Karpas-422 (cell line): ENCODE data around the gene ACIN1. TPM values are rescaled to one million over a fixed set of nuclear protein-coding genes. Genes with fewer than 3 reads are reported as not detected.

Experiments
- DNase-seq: peaks from one replicate; pipeline ENCODE4 v3.0.0-alpha.2; 2015
- H2AFZ ChIP-seq: fragments of 200-600 bp; sonication (generic); 2 replicates; pipeline ENCODE4 v1.6.1; 2014; ENCODE audit warnings: antibody characterized with exemption, low read length, mixed read lengths
- H3K27ac ChIP-seq: fragments of 200-600 bp; sonication (generic); 2 replicates; pipeline ENCODE4 v1.5.1; 2014; ENCODE audit warnings: mild to moderate bottlenecking, low read length, moderate library complexity
- H3K27me3 ChIP-seq: fragments of 200-600 bp; sonication (generic); 2 replicates; pipeline ENCODE4 v1.6.1; 2014; ENCODE audit warnings: low read length, mixed read lengths
- H3K36me3 ChIP-seq: fragments of 200-600 bp; sonication (generic); 2 replicates; pipeline ENCODE4 v1.6.1; 2014; ENCODE audit warnings: low read length, mixed read lengths; ENCODE audit not compliant: insufficient read depth
- H3K4me1 ChIP-seq: fragments of 200-600 bp; sonication (generic); 2 replicates; pipeline ENCODE4 v1.6.1; 2014; ENCODE audit warnings: mild to moderate bottlenecking, low read length, mixed read lengths
- H3K4me2 ChIP-seq: fragments of 200-600 bp; sonication (generic); 2 replicates; pipeline ENCODE4 v1.6.1; 2014; ENCODE audit warnings: low read length, low read depth, mild to moderate bottlenecking; ENCODE audit not compliant: poor library complexity, severe bottlenecking
- H3K4me3 ChIP-seq: fragments of 200-600 bp; sonication (generic); 2 replicates; pipeline ENCODE4 v1.5.1; 2014; ENCODE audit warnings: mild to moderate bottlenecking, antibody characterized with exemption, low read length, mixed read lengths
- H3K79me2 ChIP-seq: fragments of 200-600 bp; sonication (generic); 2 replicates; pipeline ENCODE4 v1.6.1; 2014; ENCODE audit warnings: mild to moderate bottlenecking, low read length, mixed read lengths
- H3K9ac ChIP-seq: fragments of 200-600 bp; sonication (generic); 2 replicates; pipeline ENCODE4 v1.6.0; 2014; ENCODE audit warnings: low read length
- H3K9me2 ChIP-seq: fragments of 200-600 bp; sonication (generic), shearing (Covaris generic); replicated peaks from 2 replicates; pipeline ENCODE4 v1.6.0; 2014; ENCODE audit warnings: mild to moderate bottlenecking, low read length, moderate library complexity; ENCODE audit not compliant: insufficient read depth
- H3K9me3 ChIP-seq: fragments of 300-700, 200-600 bp; sonication (generic); 2 replicates; pipeline ENCODE4 v1.6.1; 2014; ENCODE audit warnings: low read length, mixed read lengths
- H4K20me1 ChIP-seq: fragments of 200-600 bp; sonication (generic); 2 replicates; pipeline ENCODE4 v1.6.1; 2014; ENCODE audit warnings: mild to moderate bottlenecking, antibody characterized with exemption, low read length, low read depth; ENCODE audit not compliant: insufficient read depth
- total RNA-seq: library from RNA; depleted of rRNA; stranded (reverse); fragments of >200 nt; shearing (Covaris generic); gene quantifications from 2 replicates; pipeline ENCODE4 v1.2.3, GENCODE V29; 2014; ENCODE audit warnings: low replicate concordance

Gene ACIN1
- total RNA-seq, 1 experiment from 2014 or later: 125 TPM

DNA sequence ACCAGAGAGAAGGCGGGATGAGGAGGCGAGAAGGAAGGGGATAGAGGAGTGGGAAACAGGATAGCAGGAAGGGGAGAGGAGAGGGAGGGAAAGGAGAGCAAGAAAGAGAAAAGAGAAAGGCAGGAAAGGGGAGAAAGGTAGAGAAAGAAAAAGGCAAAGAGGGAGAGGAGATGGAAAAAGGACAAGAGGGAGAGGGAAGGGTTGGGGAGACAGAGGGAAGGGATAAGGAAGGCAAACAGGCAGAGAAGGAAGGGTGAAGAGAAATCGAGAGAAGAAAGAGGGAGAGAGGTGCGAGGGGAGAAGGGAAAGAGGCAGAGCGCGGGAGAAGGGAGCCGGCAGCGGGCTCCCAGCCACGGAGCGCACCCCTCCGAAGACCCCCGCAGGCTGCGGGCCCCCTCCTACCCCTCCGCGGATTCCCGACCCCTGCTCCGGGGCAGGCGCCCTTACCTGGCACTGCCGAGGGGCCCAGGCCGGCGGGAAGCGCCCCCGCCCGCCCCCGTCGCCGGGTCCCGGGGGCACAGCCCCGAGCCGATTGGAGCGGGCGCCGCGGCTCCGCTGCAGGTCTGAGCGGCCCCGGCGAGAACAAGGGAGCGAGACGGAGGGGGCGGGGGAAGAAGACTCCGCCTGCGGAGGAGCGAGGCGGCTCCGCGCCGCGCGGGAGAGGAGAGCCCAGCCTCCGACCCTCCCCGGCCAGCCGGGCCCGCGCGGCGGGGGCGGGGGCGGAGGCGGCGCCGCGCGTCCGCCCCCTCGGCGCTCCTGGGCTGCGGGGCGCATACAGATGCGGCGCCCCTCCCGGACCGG is 37.8 kb downstream of the ACIN1 start, which contains the start of gene CDH24:
Gene CDH24, minus strand, starts transcription at position 565 of the 801 bp plus-strand sequence. CDS start 1,787 bp downstream, outside the sequence.
- H3K4me1 ChIP-seq: peaks cover 19% of the 10 kb centered on the region
- peaks cover 12% of the 10 kb centered on the region for H3K36me3 ChIP-seq
- peak; percentile 90 for DNase-seq
- H3K9me2 ChIP-seq: no peaks in the 10 kb centered on the region
- no peaks in the 10 kb centered on the region for H3K79me2 ChIP-seq
- H3K9ac ChIP-seq: peak within 1 kb of the TSS; percentile 70
- no peak within 1 kb of the TSS for H3K27ac ChIP-seq
- peak within 1 kb of the TSS; percentile 71 for H3K4me3 ChIP-seq
- H2AFZ ChIP-seq: no peak within 1 kb of the TSS
- peaks cover 9% of the 10 kb centered on the region for H4K20me1 ChIP-seq
- H3K27me3 ChIP-seq: no peaks in the 10 kb centered on the region
- H3K4me2 ChIP-seq: peak within 1 kb of the TSS; percentile 94
- no peaks in the 10 kb centered on the region for H3K9me3 ChIP-seq

DNA sequence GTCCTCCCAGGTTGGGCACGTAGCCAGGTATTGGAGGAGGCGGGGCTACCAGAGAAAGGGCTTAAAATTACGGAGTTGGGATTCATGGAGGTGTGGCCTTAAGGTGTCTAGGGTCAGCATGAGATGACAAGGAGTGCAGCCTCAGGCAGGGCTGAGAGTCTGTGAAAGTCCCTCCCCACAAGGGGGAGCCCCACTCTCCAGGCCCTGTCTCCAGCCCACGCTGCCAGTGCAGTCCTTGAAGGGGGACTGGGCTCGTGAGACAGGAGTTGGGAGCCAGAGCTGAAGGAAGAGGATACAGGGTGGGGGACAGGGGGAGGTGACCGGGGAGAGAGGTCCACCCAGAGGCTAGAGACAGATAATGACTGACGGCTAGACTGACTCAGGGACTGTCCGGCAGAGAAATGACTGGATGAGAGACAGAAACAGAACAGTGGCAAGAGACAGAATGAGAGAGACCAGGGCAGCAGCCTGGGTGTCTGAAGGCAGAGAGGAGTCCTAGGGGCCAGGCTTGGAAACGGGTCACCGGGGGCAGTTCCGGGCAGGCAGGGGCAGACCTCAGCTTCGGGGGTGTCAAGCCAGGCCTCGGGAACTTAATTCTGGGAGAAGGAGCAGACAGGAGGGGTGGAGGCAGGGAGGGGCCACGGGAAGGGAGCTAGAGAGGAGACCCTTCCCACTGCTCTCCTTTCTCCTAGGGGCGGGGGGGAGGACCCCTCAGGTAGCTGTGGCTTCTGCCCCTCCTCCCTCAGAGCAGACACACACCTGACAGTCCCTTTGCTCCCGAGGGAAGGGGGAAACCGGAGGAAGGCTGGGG is 38.6 kb downstream of the ACIN1 start:
- no peak overlapping the region for H3K27ac ChIP-seq
- H3K79me2 ChIP-seq: no peaks in the 10 kb centered on the region
- H4K20me1 ChIP-seq: peaks cover 9% of the 10 kb centered on the region
- peak overlapping the region; percentile 45; the same call in 1 of the 2 replicates for H3K9ac ChIP-seq
- no peak overlapping the region for H2AFZ ChIP-seq
- H3K9me2 ChIP-seq: no peaks in the 10 kb centered on the region
- H3K9me3 ChIP-seq: no peaks in the 10 kb centered on the region
- peaks cover 19% of the 10 kb centered on the region for H3K4me1 ChIP-seq
- H3K4me2 ChIP-seq: peak overlapping the region; percentile 94
- H3K36me3 ChIP-seq: peaks cover 9% of the 10 kb centered on the region
- H3K4me3 ChIP-seq: no peak overlapping the region
- H3K27me3 ChIP-seq: no peaks in the 10 kb centered on the region
- peak; percentile 92 for DNase-seq

DNA sequence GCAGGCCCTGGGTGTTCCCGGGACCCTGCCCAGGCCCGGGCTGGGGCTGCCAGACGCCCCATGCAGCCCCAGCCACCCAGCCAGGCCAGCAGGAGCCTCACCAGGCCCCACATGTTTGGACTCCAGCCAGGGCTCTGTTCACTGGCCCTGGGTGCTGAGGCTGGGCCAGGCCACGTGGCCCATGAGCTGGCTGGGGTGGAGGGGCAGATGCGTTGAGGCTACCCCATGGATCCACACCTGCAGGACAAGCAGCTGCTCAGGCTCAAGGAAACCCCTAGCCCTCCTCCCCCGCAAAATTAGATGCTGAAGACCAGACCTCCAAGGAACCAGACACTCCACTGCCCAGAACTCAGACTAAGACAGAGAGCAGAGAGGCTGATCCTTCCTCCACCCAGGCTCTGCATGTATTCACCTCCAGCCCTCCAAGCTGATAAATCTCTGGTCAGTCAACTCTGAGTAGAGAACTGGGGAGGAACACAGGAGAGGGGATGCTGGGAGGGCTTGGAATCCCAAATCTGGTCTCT is 39.3 kb downstream of the ACIN1 start:
- Histone ChIP-seq H3K4me3 (no peak overlapping the region), H2AFZ (no peak overlapping the region), H4K20me1 (peaks cover 5% of the 10 kb centered on the region; the same call in 1 of the 2 replicates), H3K27ac (no peak overlapping the region), H3K79me2 (no peaks in the 10 kb centered on the region), H3K27me3 (no peaks in the 10 kb centered on the region), H3K9ac (no peak overlapping the region), H3K36me3 (peaks cover 5% of the 10 kb centered on the region), H3K9me2 (no peaks in the 10 kb centered on the region), H3K4me1 (peaks cover 19% of the 10 kb centered on the region), H3K4me2 (no peak overlapping the region), H3K9me3 (no peaks in the 10 kb centered on the region)
- DNase-seq: no peak

DNA sequence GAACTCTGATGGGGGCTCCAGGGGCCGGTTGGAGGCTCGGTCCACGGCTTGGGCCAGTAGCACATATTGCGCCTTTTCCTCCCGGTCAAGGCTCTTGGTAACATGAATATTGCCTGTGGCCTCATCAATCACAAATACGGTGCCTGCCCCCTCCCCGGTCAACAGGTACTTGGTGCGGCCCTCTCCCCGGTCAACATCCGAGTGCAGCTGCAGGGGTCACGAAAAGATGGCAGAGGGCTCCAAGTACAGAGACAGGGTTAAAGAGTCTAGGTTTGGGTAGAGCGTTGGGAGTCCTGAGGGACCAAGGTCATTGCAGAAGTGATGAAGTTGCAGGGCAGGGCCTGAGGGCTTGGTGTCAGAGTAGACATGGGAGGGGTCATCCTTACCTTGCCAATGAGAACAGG is 39.8 kb downstream of the ACIN1 start:
- Histone ChIP-seq H3K27ac (no peak overlapping the region), H3K27me3 (no peaks in the 10 kb centered on the region), H2AFZ (no peak overlapping the region), H3K9ac (no peak overlapping the region), H3K4me1 (peaks cover 19% of the 10 kb centered on the region), H3K79me2 (no peaks in the 10 kb centered on the region), H3K4me2 (no peak overlapping the region), H3K9me2 (no peaks in the 10 kb centered on the region), H4K20me1 (peaks cover 5% of the 10 kb centered on the region; the same call in 1 of the 2 replicates), H3K36me3 (0 out of 2 replicates have a peak, but pooled peaks cover 2% of the 10 kb centered on the region), H3K9me3 (no peaks in the 10 kb centered on the region), H3K4me3 (no peak overlapping the region)
- no peak for DNase-seq

DNA sequence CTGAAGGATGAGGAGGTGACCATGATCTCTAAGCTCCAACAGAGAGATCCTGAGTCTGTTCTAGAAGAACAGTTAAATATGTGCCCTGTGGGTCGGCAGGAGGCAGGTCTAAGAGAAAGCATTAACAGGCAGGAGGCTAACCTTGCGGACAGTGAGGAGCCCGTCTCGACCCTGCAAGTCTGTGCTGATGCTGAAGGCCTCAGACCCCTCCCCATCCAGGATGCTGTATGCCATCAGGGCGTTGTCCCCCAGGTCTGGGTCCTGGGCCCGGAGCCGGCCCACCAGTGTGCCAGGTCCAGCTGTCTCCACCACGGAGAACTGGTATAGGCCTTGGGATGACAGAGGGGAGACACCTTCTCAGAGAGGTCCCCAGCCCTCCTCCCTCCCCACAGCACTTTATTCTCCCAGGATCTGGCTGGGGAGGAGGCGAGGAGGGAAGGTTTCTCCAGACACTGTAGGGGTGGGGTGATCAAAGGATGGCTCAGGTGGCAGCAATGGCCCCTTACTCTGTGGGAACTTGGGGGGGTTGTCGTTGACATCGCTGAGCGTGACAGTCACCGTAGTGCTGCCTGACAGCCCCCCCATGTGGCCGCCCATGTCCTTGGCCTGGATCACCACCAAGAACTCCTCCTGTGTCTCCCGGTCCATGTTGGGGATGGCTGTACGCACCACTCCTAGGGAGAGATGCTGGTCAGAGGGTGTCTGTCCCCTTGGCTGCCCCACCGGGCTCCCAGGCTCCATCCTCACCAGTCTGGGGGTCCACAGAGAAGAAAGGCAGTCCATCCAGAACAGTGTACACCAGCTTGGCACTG is 40.7 kb downstream of the ACIN1 start:
- H2AFZ ChIP-seq: no peak overlapping the region
- no peaks in the 10 kb centered on the region for H3K27me3 ChIP-seq
- no peak overlapping the region for H3K4me3 ChIP-seq
- DNase-seq: peak; percentile 70
- peaks cover 5% of the 10 kb centered on the region; the same call in 1 of the 2 replicates for H4K20me1 ChIP-seq
- H3K9me2 ChIP-seq: no peaks in the 10 kb centered on the region
- H3K36me3 ChIP-seq: no peaks in the 10 kb centered on the region
- H3K4me2 ChIP-seq: no peak overlapping the region
- H3K9me3 ChIP-seq: no peaks in the 10 kb centered on the region
- H3K27ac ChIP-seq: no peak overlapping the region
- H3K4me1 ChIP-seq: peaks cover 19% of the 10 kb centered on the region
- H3K9ac ChIP-seq: no peak overlapping the region
- no peaks in the 10 kb centered on the region for H3K79me2 ChIP-seq

DNA sequence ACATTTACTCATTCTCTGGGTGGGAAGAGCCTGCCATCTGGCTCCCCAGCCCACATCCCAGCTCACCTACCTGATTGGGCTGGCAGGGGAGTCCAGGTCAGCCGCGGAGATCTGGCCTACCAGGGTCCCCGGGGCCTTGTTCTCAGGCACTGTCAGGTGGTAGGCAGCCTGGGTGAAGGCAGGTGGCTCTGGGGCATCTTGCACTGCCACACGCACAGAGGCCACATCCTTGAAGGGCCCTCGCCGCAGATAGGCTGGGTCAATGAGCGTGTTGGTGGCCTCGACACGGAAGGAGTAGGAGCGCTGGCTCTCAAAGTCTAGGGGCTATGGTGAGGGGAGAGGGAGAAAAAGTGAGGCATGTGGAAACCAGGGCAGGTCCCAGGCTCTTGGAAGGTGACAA is 41.5 kb downstream of the ACIN1 start:
- H3K36me3 ChIP-seq: no peaks in the 10 kb centered on the region

DNA sequence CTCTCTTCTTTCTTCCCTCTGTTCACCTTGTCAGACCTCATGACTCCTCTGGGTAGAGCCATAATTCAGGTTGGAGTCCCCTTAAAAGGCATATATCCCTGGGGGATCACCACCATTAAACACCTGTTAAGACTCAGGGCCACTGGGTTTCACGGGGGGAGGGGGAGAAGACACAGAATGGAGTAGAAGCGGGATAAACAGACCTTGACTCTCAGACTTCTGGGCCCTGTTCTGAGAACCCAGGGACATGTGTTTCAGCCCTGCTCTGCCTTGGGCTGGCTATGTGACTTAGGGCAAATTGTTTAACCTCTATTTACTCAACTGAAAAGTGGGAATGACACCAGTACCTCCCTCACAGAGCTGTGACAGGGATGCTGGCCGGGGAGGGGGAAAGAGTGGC is 42.3 kb downstream of the ACIN1 start:
- H3K9me2 ChIP-seq: no peaks in the 10 kb centered on the region
- no peak overlapping the region for H3K27ac ChIP-seq
- H3K9me3 ChIP-seq: no peaks in the 10 kb centered on the region
- no peak overlapping the region for H3K4me3 ChIP-seq
- H3K4me1 ChIP-seq: peaks cover 13% of the 10 kb centered on the region
- no peaks in the 10 kb centered on the region for H3K79me2 ChIP-seq
- no peak for DNase-seq
- H3K9ac ChIP-seq: no peak overlapping the region
- no peaks in the 10 kb centered on the region for H3K36me3 ChIP-seq
- H3K27me3 ChIP-seq: no peaks in the 10 kb centered on the region
- no peak overlapping the region for H2AFZ ChIP-seq
- peaks cover 5% of the 10 kb centered on the region; the same call in 1 of the 2 replicates for H4K20me1 ChIP-seq
- no peak overlapping the region for H3K4me2 ChIP-seq

More for the DNA sequence above, 41.5 kb downstream of the ACIN1 start:
- peaks cover 19% of the 10 kb centered on the region for H3K4me1 ChIP-seq
- no peak overlapping the region for H3K4me2 ChIP-seq
- no peaks in the 10 kb centered on the region for H3K79me2 ChIP-seq
- H3K9ac ChIP-seq: no peak overlapping the region
- no peak overlapping the region for H3K27ac ChIP-seq
- peaks cover 5% of the 10 kb centered on the region; the same call in 1 of the 2 replicates for H4K20me1 ChIP-seq
- no peak for DNase-seq
- no peak overlapping the region for H3K4me3 ChIP-seq
- no peak overlapping the region for H2AFZ ChIP-seq
- H3K9me3 ChIP-seq: no peaks in the 10 kb centered on the region
- H3K27me3 ChIP-seq: no peaks in the 10 kb centered on the region
- H3K9me2 ChIP-seq: no peaks in the 10 kb centered on the region
